ENCODE results near the gene MPC1. TPM values are rescaled to one million over a fixed set of nuclear protein-coding genes. Genes with fewer than 3 reads are reported as not detected.

The MPC1 gene
- polyA plus RNA-seq, 1 donor from 2014 or later = 112 TPM

DNA sequence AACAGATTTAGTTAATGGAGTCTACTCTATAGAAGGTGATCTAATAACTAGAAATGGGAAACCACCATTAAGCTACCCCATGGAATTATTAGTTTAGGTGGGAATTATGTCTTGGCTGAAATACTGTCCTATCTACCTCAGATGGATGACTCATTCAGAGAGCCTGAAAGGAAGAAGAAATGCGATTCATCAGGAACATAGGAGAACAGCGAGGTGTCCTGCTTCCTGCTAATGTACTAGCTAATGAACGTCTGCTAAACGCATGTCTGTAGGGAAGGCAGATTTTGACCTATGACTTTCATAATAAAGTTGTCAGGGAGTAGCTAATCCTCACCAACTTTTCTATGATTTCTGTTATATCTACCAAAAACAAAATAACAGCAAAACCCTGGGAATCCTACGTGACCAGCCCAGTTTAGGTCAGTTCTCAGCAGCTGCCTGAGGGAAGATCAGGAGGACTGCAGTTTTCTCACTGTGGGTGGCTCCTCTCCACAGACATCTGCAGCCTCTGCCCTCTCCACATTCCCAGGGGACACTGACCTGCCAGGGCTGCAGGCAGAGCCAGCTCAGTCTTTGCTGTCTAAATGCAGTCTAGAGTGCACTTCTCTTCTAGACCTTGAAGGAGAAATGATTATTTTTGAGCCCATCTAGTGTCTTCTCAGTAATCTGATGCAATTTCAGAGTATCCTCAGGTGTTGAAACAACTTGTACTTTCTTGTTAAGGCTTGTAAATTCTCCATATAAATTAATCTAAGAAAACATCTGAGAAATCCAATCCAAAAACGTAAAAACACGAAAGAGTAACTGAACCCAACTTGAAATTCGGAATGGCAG, 22.3 kb downstream of the MPC1 start:
- Histone ChIP-seq H3K36me3 (ENCODE audit: insufficient read depth, low read length) (peaks cover 12% of the 10 kb centered on the region), H3K27ac (ENCODE audit: low read length) (no peak overlapping the region), H2AFZ (ENCODE audit: low read depth, low read length) (no peak overlapping the region), H3K27me3 (ENCODE audit: insufficient read depth, low read depth, low read length) (no peaks in the 10 kb centered on the region), H3K4me3 (ENCODE audit: low read length) (no peak overlapping the region), H3K9me3 (ENCODE audit: low read length) (no peaks in the 10 kb centered on the region), H4K20me1 (ENCODE audit: insufficient read depth) (no peaks in the 10 kb centered on the region), H3F3A (ENCODE audit: insufficient read depth, low read length, poor library complexity, severe bottlenecking) (no peaks in the 10 kb centered on the region), H3K9me2 (ENCODE audit: insufficient read depth, low read length) (no peaks in the 10 kb centered on the region), H3K9ac (ENCODE audit: low read length) (no peak overlapping the region), H3K79me2 (replicated peaks; ENCODE audit: insufficient read depth, low read length) (no peaks in the 10 kb centered on the region), H3K4me2 (ENCODE audit: low read length) (no peak overlapping the region)
- no peak for TF ChIP-seq TAF1 (IDR thresholded peaks at IDR 0.05; ENCODE audit: low read depth)
- TF ChIP-seq POLR2AphosphoS5 (IDR thresholded peaks at IDR 0.05) = no peak
- TF ChIP-seq, protein P1, sequence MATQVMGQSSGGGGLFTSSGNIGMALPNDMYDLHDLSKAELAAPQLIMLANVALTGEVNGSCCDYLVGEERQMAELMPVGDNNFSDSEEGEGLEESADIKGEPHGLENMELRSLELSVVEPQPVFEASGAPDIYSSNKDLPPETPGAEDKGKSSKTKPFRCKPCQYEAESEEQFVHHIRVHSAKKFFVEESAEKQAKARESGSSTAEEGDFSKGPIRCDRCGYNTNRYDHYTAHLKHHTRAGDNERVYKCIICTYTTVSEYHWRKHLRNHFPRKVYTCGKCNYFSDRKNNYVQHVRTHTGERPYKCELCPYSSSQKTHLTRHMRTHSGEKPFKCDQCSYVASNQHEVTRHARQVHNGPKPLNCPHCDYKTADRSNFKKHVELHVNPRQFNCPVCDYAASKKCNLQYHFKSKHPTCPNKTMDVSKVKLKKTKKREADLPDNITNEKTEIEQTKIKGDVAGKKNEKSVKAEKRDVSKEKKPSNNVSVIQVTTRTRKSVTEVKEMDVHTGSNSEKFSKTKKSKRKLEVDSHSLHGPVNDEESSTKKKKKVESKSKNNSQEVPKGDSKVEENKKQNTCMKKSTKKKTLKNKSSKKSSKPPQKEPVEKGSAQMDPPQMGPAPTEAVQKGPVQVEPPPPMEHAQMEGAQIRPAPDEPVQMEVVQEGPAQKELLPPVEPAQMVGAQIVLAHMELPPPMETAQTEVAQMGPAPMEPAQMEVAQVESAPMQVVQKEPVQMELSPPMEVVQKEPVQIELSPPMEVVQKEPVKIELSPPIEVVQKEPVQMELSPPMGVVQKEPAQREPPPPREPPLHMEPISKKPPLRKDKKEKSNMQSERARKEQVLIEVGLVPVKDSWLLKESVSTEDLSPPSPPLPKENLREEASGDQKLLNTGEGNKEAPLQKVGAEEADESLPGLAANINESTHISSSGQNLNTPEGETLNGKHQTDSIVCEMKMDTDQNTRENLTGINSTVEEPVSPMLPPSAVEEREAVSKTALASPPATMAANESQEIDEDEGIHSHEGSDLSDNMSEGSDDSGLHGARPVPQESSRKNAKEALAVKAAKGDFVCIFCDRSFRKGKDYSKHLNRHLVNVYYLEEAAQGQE (IDR thresholded peaks at IDR 0.05; ENCODE audit: borderline replicate concordance) = no peak
- no peak for TF ChIP-seq EP300 (conservative IDR thresholded peaks at IDR 0.05; ENCODE audit: poor library complexity, severe bottlenecking)
- TF ChIP-seq, protein P2, sequence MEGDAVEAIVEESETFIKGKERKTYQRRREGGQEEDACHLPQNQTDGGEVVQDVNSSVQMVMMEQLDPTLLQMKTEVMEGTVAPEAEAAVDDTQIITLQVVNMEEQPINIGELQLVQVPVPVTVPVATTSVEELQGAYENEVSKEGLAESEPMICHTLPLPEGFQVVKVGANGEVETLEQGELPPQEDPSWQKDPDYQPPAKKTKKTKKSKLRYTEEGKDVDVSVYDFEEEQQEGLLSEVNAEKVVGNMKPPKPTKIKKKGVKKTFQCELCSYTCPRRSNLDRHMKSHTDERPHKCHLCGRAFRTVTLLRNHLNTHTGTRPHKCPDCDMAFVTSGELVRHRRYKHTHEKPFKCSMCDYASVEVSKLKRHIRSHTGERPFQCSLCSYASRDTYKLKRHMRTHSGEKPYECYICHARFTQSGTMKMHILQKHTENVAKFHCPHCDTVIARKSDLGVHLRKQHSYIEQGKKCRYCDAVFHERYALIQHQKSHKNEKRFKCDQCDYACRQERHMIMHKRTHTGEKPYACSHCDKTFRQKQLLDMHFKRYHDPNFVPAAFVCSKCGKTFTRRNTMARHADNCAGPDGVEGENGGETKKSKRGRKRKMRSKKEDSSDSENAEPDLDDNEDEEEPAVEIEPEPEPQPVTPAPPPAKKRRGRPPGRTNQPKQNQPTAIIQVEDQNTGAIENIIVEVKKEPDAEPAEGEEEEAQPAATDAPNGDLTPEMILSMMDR (IDR thresholded peaks at IDR 0.05; ENCODE audit: poor library complexity, severe bottlenecking) = no peak
- TF ChIP-seq MXI1 (conservative IDR thresholded peaks at IDR 0.05; ENCODE audit: poor library complexity, severe bottlenecking) = no peak

DNA sequence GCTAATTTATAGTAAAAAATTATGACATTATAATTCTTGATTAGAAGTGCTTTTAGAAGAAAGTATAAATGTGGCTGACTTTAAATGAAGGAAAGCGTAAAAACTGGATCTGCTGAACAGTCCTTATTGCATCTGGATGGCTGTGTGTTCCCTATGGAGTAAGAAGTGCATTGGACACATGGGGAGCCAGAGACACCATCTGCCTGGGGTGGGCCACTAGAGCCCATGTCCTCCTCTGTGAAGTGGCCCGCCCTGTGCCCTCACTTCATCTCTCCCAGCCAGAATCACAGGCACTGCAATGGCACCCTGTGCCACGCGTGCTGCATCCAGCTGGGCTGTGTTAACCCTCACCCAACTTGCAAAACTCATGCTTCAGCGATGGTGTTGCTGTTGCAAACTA, 27.2 kb downstream of the MPC1 start:
- no peaks in the 10 kb centered on the region for H3K9me3 ChIP-seq (ENCODE audit: low read length)
- H3F3A ChIP-seq (ENCODE audit: insufficient read depth, low read length, poor library complexity, severe bottlenecking) = no peaks in the 10 kb centered on the region
- H3K9me2 ChIP-seq (ENCODE audit: insufficient read depth, low read length) = no peaks in the 10 kb centered on the region
- TF ChIP-seq, protein P2 (IDR thresholded peaks at IDR 0.05; ENCODE audit: poor library complexity, severe bottlenecking) = no peak
- TF ChIP-seq SMC3 (conservative IDR thresholded peaks at IDR 0.05; ENCODE audit: poor library complexity) (no peak), EZH2 (IDR thresholded peaks at IDR 0.05; ENCODE audit: borderline replicate concordance, insufficient read depth, low read length, poor library complexity, severe bottlenecking) (no peak)
- TF ChIP-seq, protein P1 (IDR thresholded peaks at IDR 0.05; ENCODE audit: borderline replicate concordance) = no peak
- H3K27ac ChIP-seq (ENCODE audit: low read length) = no peak overlapping the region
- H3K36me3 ChIP-seq (ENCODE audit: insufficient read depth, low read length) = no peaks in the 10 kb centered on the region
- H3K9ac ChIP-seq (ENCODE audit: low read length) = no peak overlapping the region
- H3K27me3 ChIP-seq (ENCODE audit: insufficient read depth, low read depth, low read length) = no peaks in the 10 kb centered on the region
- H3K79me2 ChIP-seq (replicated peaks; ENCODE audit: insufficient read depth, low read length) = no peaks in the 10 kb centered on the region
- H4K20me1 ChIP-seq (ENCODE audit: insufficient read depth) = no peaks in the 10 kb centered on the region
- H2AFZ ChIP-seq (ENCODE audit: low read depth, low read length) = no peak overlapping the region
- H3K4me2 ChIP-seq (ENCODE audit: low read length) = no peak overlapping the region
- H3K4me3 ChIP-seq (ENCODE audit: low read length) = no peak overlapping the region
